BJ (cell line): Measurements from ENCODE around the gene BRINP1. TPM values are rescaled to one million over a fixed set of nuclear protein-coding genes. Genes with fewer than 3 reads are reported as not detected.

Source experiments
- CTCF ChIA-PET: fragments of 350-600 bp; formaldehyde crosslinking; extraction: SDS; loops from one replicate; lab custom pipeline; 2021; ENCODE audit warnings: antibody characterized with exemption, inconsistent platforms; lab: Yijun Ruan, JAX
- POLR2A ChIA-PET: fragments of 300-600 bp; sonication (Branson Sonifier 250); formaldehyde crosslinking; extraction: SDS; loops from one replicate; lab custom pipeline; 2021; ENCODE audit warnings: antibody characterized with exemption; lab: Charles Lee
- DNase-seq: peaks from one replicate; pipeline ENCODE4 v3.0.0-alpha.2; 2011; ENCODE audit warnings: low read depth
- H3K27me3 ChIP-seq: 2 replicates; pipeline ENCODE4 v1.6.0; 2011; ENCODE audit warnings: low read length; ENCODE audit not compliant: control insufficient read depth, insufficient read depth
- H3K36me3 ChIP-seq: 2 replicates; pipeline ENCODE4 v1.5.1; 2011; ENCODE audit warnings: low read length; ENCODE audit not compliant: control insufficient read depth, insufficient read depth
- H3K4me3 ChIP-seq: 2 replicates; pipeline ENCODE4 v1.5.1; 2011; ENCODE audit warnings: low read depth, mild to moderate bottlenecking, control low read depth, low read length
- polyA plus RNA-seq: library from polyadenylated mRNA; depleted of rRNA; stranded (reverse); fragments of >200 nt; gene quantifications from 2 replicates; pipeline ENCODE4 v1.2.3, GENCODE V29; 2011
- TF ChIP-seq, protein P1 (sequence below): IDR thresholded peaks from 2 replicates; pipeline ENCODE4 v1.5.1; 2011; ENCODE audit warnings: low read depth, mild to moderate bottlenecking, control low read depth, inconsistent platforms, low read length, moderate library complexity; ENCODE audit not compliant: insufficient read depth

BRINP1 gene
- polyA plus RNA-seq, 1 experiment = 0.60 TPM

DNA sequence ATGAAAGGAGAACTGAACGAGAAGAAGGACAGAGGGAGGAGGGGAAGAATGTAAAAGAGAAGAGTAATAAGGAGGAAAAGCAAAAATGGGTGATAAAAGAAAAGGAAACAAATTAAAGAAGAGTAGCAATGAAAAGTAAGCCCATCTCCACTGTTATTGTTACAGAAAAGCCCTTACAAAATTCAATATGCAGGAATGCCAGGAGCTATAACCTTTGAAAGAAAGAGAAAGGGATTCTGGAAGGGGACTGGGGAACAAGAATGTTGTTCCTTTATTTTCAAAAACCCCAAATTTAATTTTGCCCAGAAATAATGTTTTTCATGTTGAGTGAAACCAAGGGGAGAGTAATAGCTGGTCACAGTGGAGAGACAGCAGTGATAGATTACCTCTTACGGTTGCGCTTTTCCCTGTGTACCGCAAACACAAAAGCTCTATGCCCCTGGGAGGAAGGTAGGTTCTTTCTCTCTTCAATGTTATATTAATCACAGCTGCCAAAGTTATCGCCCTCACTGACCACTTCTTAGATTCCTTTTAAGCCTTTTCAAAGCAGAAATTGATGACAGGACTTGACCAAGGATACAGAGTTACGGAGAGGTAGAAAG, 86.7 kb downstream of the BRINP1 start:
- no peak for DNase-seq
- TF ChIP-seq, protein P1, sequence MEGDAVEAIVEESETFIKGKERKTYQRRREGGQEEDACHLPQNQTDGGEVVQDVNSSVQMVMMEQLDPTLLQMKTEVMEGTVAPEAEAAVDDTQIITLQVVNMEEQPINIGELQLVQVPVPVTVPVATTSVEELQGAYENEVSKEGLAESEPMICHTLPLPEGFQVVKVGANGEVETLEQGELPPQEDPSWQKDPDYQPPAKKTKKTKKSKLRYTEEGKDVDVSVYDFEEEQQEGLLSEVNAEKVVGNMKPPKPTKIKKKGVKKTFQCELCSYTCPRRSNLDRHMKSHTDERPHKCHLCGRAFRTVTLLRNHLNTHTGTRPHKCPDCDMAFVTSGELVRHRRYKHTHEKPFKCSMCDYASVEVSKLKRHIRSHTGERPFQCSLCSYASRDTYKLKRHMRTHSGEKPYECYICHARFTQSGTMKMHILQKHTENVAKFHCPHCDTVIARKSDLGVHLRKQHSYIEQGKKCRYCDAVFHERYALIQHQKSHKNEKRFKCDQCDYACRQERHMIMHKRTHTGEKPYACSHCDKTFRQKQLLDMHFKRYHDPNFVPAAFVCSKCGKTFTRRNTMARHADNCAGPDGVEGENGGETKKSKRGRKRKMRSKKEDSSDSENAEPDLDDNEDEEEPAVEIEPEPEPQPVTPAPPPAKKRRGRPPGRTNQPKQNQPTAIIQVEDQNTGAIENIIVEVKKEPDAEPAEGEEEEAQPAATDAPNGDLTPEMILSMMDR = no peak
- Histone ChIP-seq H3K27me3 (no peaks in the 10 kb centered on the region), H3K36me3 (no peaks in the 10 kb centered on the region), H3K4me3 (no peak overlapping the region)
- CTCF ChIA-PET = interaction anchor here (0.6 kb wide), 1 partner anchor 164 kb away, joined by 3 read pairs; no protein-coding TSS in a partner anchor
- POLR2A ChIA-PET = no interaction called here

DNA sequence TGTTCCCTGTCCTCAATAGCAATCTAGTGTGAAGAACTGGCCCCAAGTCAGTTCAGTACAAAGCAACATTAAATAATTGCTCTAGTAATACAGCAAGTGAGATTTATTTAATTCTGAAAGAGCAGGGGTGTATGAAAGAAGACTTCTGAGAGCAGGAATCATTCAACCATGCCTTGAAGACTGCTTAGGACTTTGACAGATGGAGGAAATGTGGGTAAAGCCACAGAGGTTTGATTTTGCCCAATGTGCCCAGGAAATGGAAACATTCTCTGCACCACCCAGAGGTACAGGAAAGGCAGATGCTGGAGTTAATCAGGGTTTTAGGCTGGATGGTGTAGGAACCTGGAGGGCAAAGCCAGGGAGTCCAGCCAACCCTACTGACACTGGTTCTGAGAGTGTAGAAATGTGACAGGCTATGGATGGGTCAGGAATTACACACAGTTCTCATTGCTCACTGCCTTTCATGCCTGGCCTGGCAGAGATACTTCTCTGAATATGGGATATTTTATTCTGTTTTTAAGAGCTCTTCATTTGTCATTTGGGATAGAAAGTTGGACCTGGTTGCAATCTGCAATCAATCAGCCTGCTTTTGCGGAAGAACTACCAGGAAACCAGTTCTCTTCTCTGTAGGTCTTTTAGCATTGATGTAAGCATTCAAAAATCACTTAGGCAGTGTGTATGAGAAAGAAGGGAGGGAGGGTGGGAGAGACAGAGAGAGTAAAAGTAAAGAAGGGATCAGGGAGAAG, 88.3 kb downstream of the BRINP1 start:
- Histone ChIP-seq H3K4me3 (no peak overlapping the region), H3K27me3 (no peaks in the 10 kb centered on the region), H3K36me3 (no peaks in the 10 kb centered on the region)
- no peak for DNase-seq
- POLR2A ChIA-PET = no interaction called here
- TF ChIP-seq, protein P1 = no peak
- CTCF ChIA-PET = no interaction called here

- ChIA-PET POLR2A (no interaction called here), CTCF (no interaction called here)
- no peaks in the 10 kb centered on the region for H3K36me3 ChIP-seq
- TF ChIP-seq, protein P1 = no peak
- H3K27me3 ChIP-seq = no peaks in the 10 kb centered on the region
- no peak overlapping the region for H3K4me3 ChIP-seq
- no peak for DNase-seq
These were observed 91.1 kb downstream of the BRINP1 start for GRCh38 chr9:119278171-119278570.

- Histone ChIP-seq H3K4me3 (no peak overlapping the region), H3K36me3 (no peaks in the 10 kb centered on the region), H3K27me3 (no peaks in the 10 kb centered on the region)
- DNase-seq = no peak
- ChIA-PET CTCF (no interaction called here), POLR2A (no interaction called here)
- TF ChIP-seq, protein P1 = no peak
These were observed 95.1 kb downstream of the BRINP1 start for GRCh38 chr9:119273984-119274665.

GRCh38 chr9:119273325-119273904, 95.8 kb downstream of the BRINP1 start:
- no peaks in the 10 kb centered on the region for H3K27me3 ChIP-seq
- POLR2A ChIA-PET = no interaction called here
- no peak for DNase-seq
- H3K36me3 ChIP-seq = no peaks in the 10 kb centered on the region
- CTCF ChIA-PET = no interaction called here
- H3K4me3 ChIP-seq = no peak overlapping the region
- TF ChIP-seq, protein P1 = no peak
